ENCODE data around the gene KCTD11.

The KCTD11 gene

GRCh38 chr17:7351665-7352502 is at the start of gene KCTD11:
Gene KCTD11 (plus strand): TSS chr17:7352162.
- ATAC-seq, result peak; percentile 60 to 61

GRCh38 chr17:7304179-7304578 is 47.8 kb upstream of the KCTD11 start:
- no peak for ATAC-seq

GRCh38 chr17:7306911-7307685 is 44.9 kb upstream of the KCTD11 start, which contains the start of gene EIF5A:
Gene EIF5A (plus strand): TSS chr17:7307628. CDS start chr17:7309636, 2,008 bp downstream.
- ATAC-seq, result peak; percentile 71 to 72

GRCh38 chr17:7307686-7308624 is 44.0 kb upstream of the KCTD11 start:
- peak in 1 of 2 donors; percentile 2 for ATAC-seq

GRCh38 chr17:7308625-7309433 is 43.1 kb upstream of the KCTD11 start:
- peak; percentile 40 to 48 for ATAC-seq

GRCh38 chr17:7309628-7310027 is 42.3 kb upstream of the KCTD11 start:
- ATAC-seq, result no peak

- ATAC-seq, result no peak
Observed at GRCh38 chr17:7311110-7311705, 40.8 kb upstream of the KCTD11 start.

GRCh38 chr17:7312432-7313087 is 39.4 kb upstream of the KCTD11 start:
- ATAC-seq, result no peak

- ATAC-seq, result peak; percentile 7 to 8
Observed at GRCh38 chr17:7313088-7313889, 38.7 kb upstream of the KCTD11 start.

GRCh38 chr17:7313890-7314718 is 37.9 kb upstream of the KCTD11 start:
- no peak for ATAC-seq

- peak; percentile 81 to 82 for ATAC-seq
Observed at GRCh38 chr17:7314719-7315569, 37.0 kb upstream of the KCTD11 start, which contains the start of gene GPS2. Gene GPS2 (minus strand): TSS chr17:7315360. CDS start chr17:7315052, 308 bp downstream.

- no peak for ATAC-seq
Observed at GRCh38 chr17:7315570-7316235, 36.3 kb upstream of the KCTD11 start.

GRCh38 chr17:7317161-7317803 is 34.7 kb upstream of the KCTD11 start:
- no peak for ATAC-seq

- no peak for ATAC-seq
Observed at GRCh38 chr17:7318121-7318860, 33.7 kb upstream of the KCTD11 start.

GRCh38 chr17:7321466-7321865 is 30.5 kb upstream of the KCTD11 start:
- no peak for ATAC-seq

All from activated CD4-positive, CD25-positive, alpha-beta regulatory T cell treated with anti-CD3 and anti-CD28 coated beads, Interleukin-2, amount 50 U/mL, for 24 hours (primary cell).